K562 (cell line): ENCODE results near the gene CENPN. TPM values are rescaled to one million over a fixed set of nuclear protein-coding genes. Genes with fewer than 3 reads are reported as not detected.

Experiments
- ARNT ChIP-seq, 2 experiments: fragments of 450-650 bp; IDR thresholded peaks; 2 replicates each; pipeline ENCODE4 v1.6.1; 2016; ENCODE audit warnings: mild to moderate bottlenecking in 1 of 2
- EHMT2 ChIP-seq: fragments of 450-650 bp; IDR thresholded peaks from 2 replicates; pipeline ENCODE4 v1.6.1; 2018; ENCODE audit warnings: antibody characterized with exemption
- FOSL1 ChIP-seq: fragments of 200-800 bp; sonication (Bioruptor generic); conservative IDR thresholded peaks from 2 replicates; pipeline ENCODE4 v1.6.1; 2016; ENCODE audit warnings: missing genetic modification characterization, missing compliant biosample characterization
- ILK ChIP-seq: fragments of 450-650 bp; IDR thresholded peaks from 2 replicates; pipeline ENCODE4 v1.6.1; 2016; ENCODE audit warnings: missing genetic modification characterization, low read depth, mild to moderate bottlenecking, missing compliant biosample characterization, moderate library complexity, borderline replicate concordance
- KDM2B ChIP-seq: fragments of 250-450 bp; sonication (Bioruptor Pico); IDR thresholded peaks from 2 replicates; pipeline ENCODE4 v1.8.0; 2021; ENCODE audit warnings: mild to moderate bottlenecking, moderate library complexity
- MTF1 ChIP-seq: fragments of 250-450 bp; sonication (Bioruptor Pico); IDR thresholded peaks from 2 replicates; pipeline ENCODE4 v1.9.0; 2021; ENCODE audit warnings: moderate library complexity, mild to moderate bottlenecking, inconsistent platforms, borderline replicate concordance
- MYNN ChIP-seq, 2 experiments: sonication (generic); formaldehyde crosslinking in 1 of 2; IDR thresholded peaks; 2 replicates each; pipeline versions ENCODE4 v1.5.0 to v1.6.1; 2016 to 2020; ENCODE audit warnings: antibody characterized with exemption in 1 of 2, missing genetic modification reagents in 1 of 2
- NCOA2 ChIP-seq, 2 experiments: fragments of 450-650 bp; IDR thresholded peaks; 2 replicates each; pipeline ENCODE4 v1.6.1; 2018; ENCODE audit warnings: mild to moderate bottlenecking in 2 of 2, moderate library complexity in 1 of 2; ENCODE audit not compliant: partially characterized antibody in 2 of 2
- NFXL1 ChIP-seq: fragments of 450-650 bp; formaldehyde crosslinking; IDR thresholded peaks from 2 replicates; pipeline ENCODE4 v1.4.0; 2021; ENCODE audit warnings: mild to moderate bottlenecking
- NONO ChIP-seq, 2 experiments: fragments of 200-400 bp in 1 of 2; fragments of 450-650 bp in 1 of 2; formaldehyde crosslinking in 1 of 2; IDR thresholded peaks; 2 replicates each; pipeline ENCODE4 v1.6.1; 2017; ENCODE audit warnings: low read depth in 2 of 2, mild to moderate bottlenecking in 2 of 2, moderate library complexity in 2 of 2, low read length in 1 of 2
- SMARCA5 ChIP-seq: fragments of 450-650 bp; IDR thresholded peaks from 2 replicates; pipeline ENCODE4 v1.6.1; 2016
- STAT5B ChIP-seq: fragments of 250-450 bp; sonication (Bioruptor Pico); IDR thresholded peaks from 2 replicates; pipeline ENCODE4 v1.8.0; 2021; ENCODE audit warnings: mild to moderate bottlenecking, inconsistent platforms
- TAF15 ChIP-seq: fragments of 200-400 bp; formaldehyde crosslinking; IDR thresholded peaks from 2 replicates; pipeline ENCODE4 v1.6.1; 2017; ENCODE audit warnings: mild to moderate bottlenecking, low read depth, low read length, moderate library complexity
- ZNF316 ChIP-seq: fragments of 450-650 bp; IDR thresholded peaks from 2 replicates; pipeline ENCODE4 v1.6.1; 2016
- ZNF586 ChIP-seq: fragments of 450-650 bp; formaldehyde crosslinking; conservative IDR thresholded peaks from 2 replicates; pipeline ENCODE4 v1.4.0; 2020; ENCODE audit warnings: mild to moderate bottlenecking, moderate library complexity
- polyA plus RNA-seq, 8 experiments: library from polyadenylated mRNA; depleted of rRNA in 4 of 8; stranded (reverse) in 5 of 8; unstranded in 3 of 8; fragments of >200 nt; fragmentation: Nextera tagmentation in 2 of 8; fragmentation: Illumina TruSeq in 1 of 8; extraction: Ambion mirVana in 2 of 8; extraction: Trizol in 1 of 8; gene quantifications; 2 replicates each; pipeline versions ENCODE4 v1.2.1 to v1.2.3, GENCODE V29; 2011 to 2014; ENCODE audit warnings: inconsistent platforms in 1 of 8, missing spikeins in 1 of 8
- total RNA-seq, 7 experiments: library from RNA; depleted of rRNA in 6 of 7; stranded (reverse); fragments of >200 nt in 6 of 7; fragmentation: Illumina TruSeq in 2 of 7; extraction: Trizol in 2 of 7; gene quantifications; 2 replicates each; pipeline versions ENCODE4 v1.2.1 to v1.2.3, GENCODE V29; 2011 to 2021; ENCODE audit warnings: low replicate concordance in 1 of 7
- TF ChIP-seq, protein P1 (sequence below), 2 experiments: IDR thresholded peaks in 1 of 2; conservative IDR thresholded peaks in 1 of 2; 2 replicates each; pipeline ENCODE4 v1.6.1; 2016; ENCODE audit warnings: low read depth in 2 of 2, mild to moderate bottlenecking in 1 of 2, missing compliant biosample characterization in 1 of 2, missing genetic modification characterization in 1 of 2, moderate library complexity in 1 of 2
- TF ChIP-seq, protein P2 (sequence below), 2 experiments: fragments of 450-650 bp; IDR thresholded peaks; 2 replicates each; pipeline ENCODE4 v1.6.1; 2016; ENCODE audit warnings: mild to moderate bottlenecking in 2 of 2, borderline replicate concordance in 1 of 2, low read depth in 1 of 2, moderate library complexity in 1 of 2

Gene CENPN
- total and polyA plus RNA-seq, 9 of the 15 experiments (the other 6 are each of a cell fraction or from before 2014, with no cell fraction given): 92.3 to 384 (median 140) TPM

DNA sequence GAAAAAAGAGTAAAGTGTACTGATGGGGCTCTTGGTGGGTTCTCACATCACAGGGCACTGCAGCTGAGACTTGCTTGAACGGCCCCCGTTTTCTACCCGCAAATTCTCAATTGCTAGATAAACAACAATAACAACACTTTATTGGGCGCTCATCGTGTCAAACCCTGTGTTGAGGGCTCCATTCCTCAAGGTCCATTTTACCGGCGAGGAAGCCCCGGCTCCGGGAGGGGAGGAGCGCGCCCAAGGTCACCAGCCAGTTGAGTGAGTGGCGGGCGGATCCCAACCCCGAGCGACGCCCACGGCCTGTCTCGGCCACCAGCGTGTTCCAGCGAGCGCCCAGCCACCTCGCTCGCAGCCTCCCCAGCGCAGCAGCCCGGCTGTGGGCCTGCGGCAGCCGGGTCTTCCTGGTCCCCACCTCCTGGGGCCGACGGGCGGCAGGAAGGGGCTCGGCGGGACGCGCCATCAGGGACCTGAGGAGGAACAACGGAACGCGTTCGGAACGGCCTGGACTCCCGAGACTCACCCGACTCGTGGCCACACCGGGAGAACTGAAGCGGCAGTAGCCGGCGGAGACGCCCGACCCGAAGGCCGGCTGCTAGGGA, 702 bp upstream of the CENPN start (continued):
- TF ChIP-seq, protein P1, sequence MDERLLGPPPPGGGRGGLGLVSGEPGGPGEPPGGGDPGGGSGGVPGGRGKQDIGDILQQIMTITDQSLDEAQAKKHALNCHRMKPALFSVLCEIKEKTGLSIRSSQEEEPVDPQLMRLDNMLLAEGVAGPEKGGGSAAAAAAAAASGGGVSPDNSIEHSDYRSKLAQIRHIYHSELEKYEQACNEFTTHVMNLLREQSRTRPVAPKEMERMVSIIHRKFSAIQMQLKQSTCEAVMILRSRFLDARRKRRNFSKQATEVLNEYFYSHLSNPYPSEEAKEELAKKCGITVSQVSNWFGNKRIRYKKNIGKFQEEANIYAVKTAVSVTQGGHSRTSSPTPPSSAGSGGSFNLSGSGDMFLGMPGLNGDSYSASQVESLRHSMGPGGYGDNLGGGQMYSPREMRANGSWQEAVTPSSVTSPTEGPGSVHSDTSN (CRISPR knock-in tag; IDR thresholded peaks at IDR 0.05; ENCODE audit: low read depth): peak; percentile 74
- TF ChIP-seq, protein P1 (tag; conservative IDR thresholded peaks at IDR 0.05; ENCODE audit: low read depth): no peak; the same call in 1 of the 2 replicates
- TF ChIP-seq KDM2B (peak; percentile 88; the same call in 1 of the 2 replicates), SMARCA5 (no peak), MTF1 (CRISPR knock-in tag) (no peak), ZNF316 (no peak), TAF15 (no peak), STAT5B (CRISPR knock-in tag) (no peak), NCOA2 (IDR thresholded peaks at IDR 0.05; ENCODE audit: partially characterized antibody in 2 of 2) (no peak), NONO (IDR thresholded peaks at IDR 0.05; ENCODE audit: low read depth in 2 of 2, low read length in 1 of 2) (peak in 1 of 2 experiments; percentile 53; a peak in 1 of 4 replicates), ZNF586 (CRISPR knock-in tag) (no peak), ARNT (IDR thresholded peaks at IDR 0.05) (0 out of 4 replicates have a peak, but pooled peaks of 1 of the 2 experiments have one; percentile 1), EHMT2 (no peak), ILK (tag) (no peak), MYNN (IDR thresholded peaks at IDR 0.05) (no peak), MYNN (CRISPR knock-in tag; IDR thresholded peaks at IDR 0.05) (no peak), NFXL1 (CRISPR knock-in tag) (no peak), FOSL1 (no peak)
- TF ChIP-seq, protein P2, sequence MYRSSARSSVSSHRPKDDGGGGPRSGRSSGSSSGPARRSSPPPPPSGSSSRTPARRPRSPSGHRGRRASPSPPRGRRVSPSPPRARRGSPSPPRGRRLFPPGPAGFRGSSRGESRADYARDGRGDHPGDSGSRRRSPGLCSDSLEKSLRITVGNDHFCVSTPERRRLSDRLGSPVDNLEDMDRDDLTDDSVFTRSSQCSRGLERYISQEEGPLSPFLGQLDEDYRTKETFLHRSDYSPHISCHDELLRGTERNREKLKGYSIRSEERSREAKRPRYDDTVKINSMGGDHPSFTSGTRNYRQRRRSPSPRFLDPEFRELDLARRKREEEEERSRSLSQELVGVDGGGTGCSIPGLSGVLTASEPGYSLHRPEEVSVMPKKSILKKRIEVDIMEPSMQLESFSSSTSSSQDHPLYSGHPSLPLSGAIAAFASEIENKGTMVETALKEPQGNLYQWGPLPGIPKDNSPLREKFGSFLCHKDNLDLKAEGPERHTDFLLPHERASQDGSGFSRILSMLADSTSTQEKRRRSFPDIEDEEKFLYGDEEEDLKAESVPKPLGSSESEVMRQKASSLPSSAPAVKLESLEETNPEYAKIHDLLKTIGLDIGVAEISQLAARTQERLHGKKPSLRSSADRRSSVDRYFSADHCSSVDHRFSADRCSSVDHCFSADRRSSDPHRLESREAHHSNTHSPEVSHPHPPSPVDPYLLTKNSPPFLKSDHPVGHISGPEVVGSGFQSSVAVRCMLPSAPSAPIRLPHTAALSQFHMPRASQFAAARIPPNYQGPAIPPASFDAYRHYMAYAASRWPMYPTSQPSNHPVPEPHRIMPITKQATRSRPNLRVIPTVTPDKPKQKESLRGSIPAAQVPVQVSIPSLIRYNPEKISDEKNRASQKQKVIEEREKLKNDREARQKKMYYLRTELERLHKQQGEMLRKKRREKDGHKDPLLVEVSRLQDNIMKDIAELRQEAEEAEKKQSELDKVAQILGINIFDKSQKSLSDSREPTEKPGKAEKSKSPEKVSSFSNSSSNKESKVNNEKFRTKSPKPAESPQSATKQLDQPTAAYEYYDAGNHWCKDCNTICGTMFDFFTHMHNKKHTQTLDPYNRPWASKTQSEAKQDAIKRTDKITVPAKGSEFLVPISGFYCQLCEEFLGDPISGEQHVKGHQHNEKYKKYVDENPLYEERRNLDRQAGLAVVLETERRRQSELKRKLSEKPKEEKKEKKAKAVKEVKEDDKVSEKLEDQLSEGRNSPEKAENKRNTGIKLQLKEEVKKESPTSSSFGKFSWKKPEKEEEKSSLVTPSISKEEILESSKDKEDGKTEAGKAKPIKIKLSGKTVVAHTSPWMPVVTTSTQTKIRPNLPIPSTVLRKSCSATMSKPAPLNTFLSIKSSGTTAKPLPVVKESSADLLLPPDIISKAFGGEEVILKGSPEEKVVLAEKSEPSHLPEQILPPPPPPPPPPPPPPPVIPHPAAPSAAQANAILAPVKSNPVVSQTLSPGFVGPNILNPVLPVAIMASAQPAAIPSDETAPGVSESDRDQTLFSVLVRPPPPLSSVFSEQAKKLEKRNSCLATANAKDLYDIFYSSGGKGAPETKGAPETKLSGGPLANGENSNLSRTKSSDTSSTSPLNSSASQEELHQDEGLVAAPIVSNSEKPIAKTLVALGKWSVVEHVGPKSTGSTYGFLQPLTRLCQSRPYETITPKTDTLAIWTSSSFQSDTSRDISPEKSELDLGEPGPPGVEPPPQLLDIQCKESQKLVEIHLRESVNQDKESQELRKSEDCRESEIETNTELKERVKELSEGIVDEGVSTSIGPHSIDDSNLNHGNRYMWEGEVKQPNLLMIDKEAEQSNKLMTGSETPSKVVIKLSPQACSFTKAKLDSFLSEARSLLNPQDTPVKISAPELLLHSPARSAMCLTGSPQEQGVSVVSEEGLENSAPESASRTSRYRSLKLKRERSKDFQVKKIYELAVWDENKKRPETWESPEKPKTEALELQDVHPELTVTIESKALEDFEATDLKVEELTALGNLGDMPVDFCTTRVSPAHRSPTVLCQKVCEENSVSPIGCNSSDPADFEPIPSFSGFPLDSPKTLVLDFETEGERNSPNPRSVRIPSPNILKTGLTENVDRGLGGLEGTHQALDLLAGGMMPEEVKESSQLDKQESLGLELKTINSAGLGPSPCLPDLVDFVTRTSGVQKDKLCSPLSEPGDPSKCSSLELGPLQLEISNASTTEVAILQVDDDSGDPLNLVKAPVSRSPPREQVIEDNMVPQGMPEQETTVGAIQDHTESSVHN (IDR thresholded peaks at IDR 0.05; ENCODE audit: borderline replicate concordance in 1 of 2, low read depth in 1 of 2): no peak
